ENCODE measurements around the gene GATA5. TPM values are rescaled to one million over a fixed set of nuclear protein-coding genes. Genes with fewer than 3 reads are reported as not detected.

GATA5 gene
- total and polyA plus RNA-seq, 10 of the 15 experiments (the other 5 are each of a cell fraction or from before 2014, with no cell fraction given): not detected

DNA sequence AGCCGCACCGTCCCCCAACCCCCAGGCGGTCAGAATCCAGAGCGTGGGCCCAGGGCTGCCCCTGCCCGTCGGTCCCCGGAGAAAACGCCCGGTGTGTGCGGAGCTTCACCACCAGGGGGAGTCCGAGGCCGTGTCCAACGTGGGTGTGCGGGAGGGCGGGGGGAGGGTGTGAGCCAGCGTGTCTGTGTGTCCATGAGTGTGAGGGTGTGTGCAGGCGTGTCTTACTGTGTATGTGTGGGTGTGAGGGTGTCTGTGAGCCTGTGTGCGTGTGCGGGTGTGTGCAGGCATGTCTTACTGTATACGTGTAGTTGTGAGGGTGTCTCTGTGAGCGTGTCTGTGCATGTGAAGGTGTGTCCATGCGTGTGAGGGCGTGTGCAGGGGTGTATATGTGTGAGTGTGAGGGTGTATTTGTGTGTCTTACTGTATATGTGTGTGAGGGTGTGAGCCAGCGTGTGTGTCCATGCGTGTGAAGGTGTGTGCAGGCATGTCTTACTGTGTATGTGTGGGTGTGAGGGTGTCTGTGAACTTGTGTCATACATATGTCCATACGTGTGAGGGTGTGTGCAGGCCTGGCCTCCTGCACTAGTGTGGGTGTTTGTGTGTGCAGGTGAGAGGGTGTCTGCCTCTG lies 24.6 kb upstream of the GATA5 start (continued):
- TF ChIP-seq, protein P1, sequence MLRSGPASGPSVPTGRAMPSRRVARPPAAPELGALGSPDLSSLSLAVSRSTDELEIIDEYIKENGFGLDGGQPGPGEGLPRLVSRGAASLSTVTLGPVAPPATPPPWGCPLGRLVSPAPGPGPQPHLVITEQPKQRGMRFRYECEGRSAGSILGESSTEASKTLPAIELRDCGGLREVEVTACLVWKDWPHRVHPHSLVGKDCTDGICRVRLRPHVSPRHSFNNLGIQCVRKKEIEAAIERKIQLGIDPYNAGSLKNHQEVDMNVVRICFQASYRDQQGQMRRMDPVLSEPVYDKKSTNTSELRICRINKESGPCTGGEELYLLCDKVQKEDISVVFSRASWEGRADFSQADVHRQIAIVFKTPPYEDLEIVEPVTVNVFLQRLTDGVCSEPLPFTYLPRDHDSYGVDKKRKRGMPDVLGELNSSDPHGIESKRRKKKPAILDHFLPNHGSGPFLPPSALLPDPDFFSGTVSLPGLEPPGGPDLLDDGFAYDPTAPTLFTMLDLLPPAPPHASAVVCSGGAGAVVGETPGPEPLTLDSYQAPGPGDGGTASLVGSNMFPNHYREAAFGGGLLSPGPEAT (IDR thresholded peaks at IDR 0.05; ENCODE audit: low read depth): no peak
- TF ChIP-seq, protein P2, sequence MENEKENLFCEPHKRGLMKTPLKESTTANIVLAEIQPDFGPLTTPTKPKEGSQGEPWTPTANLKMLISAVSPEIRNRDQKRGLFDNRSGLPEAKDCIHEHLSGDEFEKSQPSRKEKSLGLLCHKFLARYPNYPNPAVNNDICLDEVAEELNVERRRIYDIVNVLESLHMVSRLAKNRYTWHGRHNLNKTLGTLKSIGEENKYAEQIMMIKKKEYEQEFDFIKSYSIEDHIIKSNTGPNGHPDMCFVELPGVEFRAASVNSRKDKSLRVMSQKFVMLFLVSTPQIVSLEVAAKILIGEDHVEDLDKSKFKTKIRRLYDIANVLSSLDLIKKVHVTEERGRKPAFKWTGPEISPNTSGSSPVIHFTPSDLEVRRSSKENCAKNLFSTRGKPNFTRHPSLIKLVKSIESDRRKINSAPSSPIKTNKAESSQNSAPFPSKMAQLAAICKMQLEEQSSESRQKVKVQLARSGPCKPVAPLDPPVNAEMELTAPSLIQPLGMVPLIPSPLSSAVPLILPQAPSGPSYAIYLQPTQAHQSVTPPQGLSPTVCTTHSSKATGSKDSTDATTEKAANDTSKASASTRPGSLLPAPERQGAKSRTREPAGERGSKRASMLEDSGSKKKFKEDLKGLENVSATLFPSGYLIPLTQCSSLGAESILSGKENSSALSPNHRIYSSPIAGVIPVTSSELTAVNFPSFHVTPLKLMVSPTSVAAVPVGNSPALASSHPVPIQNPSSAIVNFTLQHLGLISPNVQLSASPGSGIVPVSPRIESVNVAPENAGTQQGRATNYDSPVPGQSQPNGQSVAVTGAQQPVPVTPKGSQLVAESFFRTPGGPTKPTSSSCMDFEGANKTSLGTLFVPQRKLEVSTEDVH (IDR thresholded peaks at IDR 0.05; ENCODE audit: low read depth, partially characterized antibody): no peak
- peak; percentile 64; the same call in 1 of the 2 replicates for TF ChIP-seq YY1 (IDR thresholded peaks at IDR 0.05; ENCODE audit: low read depth, low read length)
- no peak for TF ChIP-seq KLF5 (IDR thresholded peaks at IDR 0.05; ENCODE audit: partially characterized antibody)
- no peak for TF ChIP-seq NFYB (IDR thresholded peaks at IDR 0.05; ENCODE audit: insufficient read depth, low read depth, low read length)
- peak; percentile 44; the same call in 1 of the 2 replicates for TF ChIP-seq TCF3 (IDR thresholded peaks at IDR 0.05; ENCODE audit: borderline replicate concordance, insufficient read depth, low read depth, low read length)
- no peak for TF ChIP-seq NR2F1 (conservative IDR thresholded peaks at IDR 0.05)
- TF ChIP-seq, protein P3, sequence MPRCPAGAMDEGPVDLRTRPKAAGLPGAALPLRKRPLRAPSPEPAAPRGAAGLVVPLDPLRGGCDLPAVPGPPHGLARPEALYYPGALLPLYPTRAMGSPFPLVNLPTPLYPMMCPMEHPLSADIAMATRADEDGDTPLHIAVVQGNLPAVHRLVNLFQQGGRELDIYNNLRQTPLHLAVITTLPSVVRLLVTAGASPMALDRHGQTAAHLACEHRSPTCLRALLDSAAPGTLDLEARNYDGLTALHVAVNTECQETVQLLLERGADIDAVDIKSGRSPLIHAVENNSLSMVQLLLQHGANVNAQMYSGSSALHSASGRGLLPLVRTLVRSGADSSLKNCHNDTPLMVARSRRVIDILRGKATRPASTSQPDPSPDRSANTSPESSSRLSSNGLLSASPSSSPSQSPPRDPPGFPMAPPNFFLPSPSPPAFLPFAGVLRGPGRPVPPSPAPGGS (IDR thresholded peaks at IDR 0.05; ENCODE audit: borderline replicate concordance, insufficient read depth, low read depth, low read length, poor library complexity, severe bottlenecking): peak; percentile 74
- TF ChIP-seq NBN (IDR thresholded peaks at IDR 0.05): peak; percentile 80; the same call in 1 of the 2 replicates
- TF ChIP-seq SP1 (IDR thresholded peaks at IDR 0.05; ENCODE audit: low read depth, low read length): peak; percentile 24
- TF ChIP-seq SMC3 (IDR thresholded peaks at IDR 0.05; ENCODE audit: borderline replicate concordance, low read length): peak; percentile 91
- TF ChIP-seq, protein P4, sequence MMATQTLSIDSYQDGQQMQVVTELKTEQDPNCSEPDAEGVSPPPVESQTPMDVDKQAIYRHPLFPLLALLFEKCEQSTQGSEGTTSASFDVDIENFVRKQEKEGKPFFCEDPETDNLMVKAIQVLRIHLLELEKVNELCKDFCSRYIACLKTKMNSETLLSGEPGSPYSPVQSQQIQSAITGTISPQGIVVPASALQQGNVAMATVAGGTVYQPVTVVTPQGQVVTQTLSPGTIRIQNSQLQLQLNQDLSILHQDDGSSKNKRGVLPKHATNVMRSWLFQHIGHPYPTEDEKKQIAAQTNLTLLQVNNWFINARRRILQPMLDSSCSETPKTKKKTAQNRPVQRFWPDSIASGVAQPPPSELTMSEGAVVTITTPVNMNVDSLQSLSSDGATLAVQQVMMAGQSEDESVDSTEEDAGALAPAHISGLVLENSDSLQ (IDR thresholded peaks at IDR 0.05): no peak
- 0 out of 2 replicates have a peak, but pooled peaks have one; percentile 42 for TF ChIP-seq CHD2 (IDR thresholded peaks at IDR 0.05; ENCODE audit: borderline replicate concordance, low read depth, low read length)
